ENCODE data around the gene PTPRN2.
"Not testable (repeated sequence)": the region's sequence is repeated elsewhere in the genome, so short reads cannot be mapped to it uniquely, and the experiment has no call there.

The PTPRN2 gene

DNA sequence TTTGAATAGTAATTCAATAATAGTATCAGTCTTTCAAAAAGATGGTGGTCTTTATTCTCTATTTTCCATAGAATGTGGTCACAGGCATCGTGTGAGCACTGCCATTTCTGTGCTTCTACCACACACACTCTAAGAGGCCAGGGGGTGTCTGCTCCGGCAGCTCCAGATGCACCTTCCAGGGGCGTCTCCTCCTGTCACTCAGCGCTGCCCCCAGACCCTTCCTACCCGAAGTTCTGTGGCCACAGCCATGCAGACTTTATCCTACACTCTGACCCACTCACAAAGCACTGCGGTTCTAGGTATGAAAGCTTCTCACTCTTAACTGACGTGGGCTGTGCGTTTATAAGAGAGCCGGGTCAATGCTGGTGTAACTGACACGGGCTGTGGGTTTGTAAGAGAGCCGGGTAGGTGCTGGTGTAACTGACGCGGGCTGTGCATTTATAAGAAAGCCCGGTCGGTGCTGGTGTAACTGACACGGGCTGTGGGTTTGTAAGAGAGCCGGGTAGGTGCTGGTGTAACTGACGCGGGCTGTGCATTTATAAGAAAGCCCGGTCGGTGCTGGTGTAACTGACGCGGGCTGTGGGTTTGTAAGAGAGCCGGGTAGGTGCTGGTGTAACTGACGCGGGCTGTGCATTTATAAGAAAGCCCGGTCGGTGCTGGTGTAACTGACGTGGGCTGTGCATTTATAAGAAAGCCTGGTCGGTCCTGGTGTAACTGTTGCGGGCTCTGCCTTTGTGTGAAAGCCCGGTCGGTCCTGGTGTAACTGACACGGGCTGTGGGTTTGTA, 886.0 kb downstream of the PTPRN2 start:
- Histone ChIP-seq H2BK15ac (ENCODE audit: low read length) (peak overlapping the region; percentile 0), H3K4ac (ENCODE audit: low read length) (peak overlapping the region; percentile 29), H3K4me1 (ENCODE audit: control insufficient read depth in 2 of 2, insufficient read depth in 1 of 2, low read depth in 1 of 2, low read length in 2 of 2) (peaks cover 14 to 18% of the 10 kb centered on the region in 2 donors), H3K18ac (ENCODE audit: low read length) (peak overlapping the region; percentile 52)
- not testable (repeated sequence) for DNase-seq (ENCODE audit: low spot score); H3K23ac ChIP-seq (ENCODE audit: low read depth, low read length, poor library complexity); H3K9me3 ChIP-seq (replicated peaks in 1 of 2; ENCODE audit: control insufficient read depth in 2 of 2, insufficient read depth in 1 of 2, low read depth in 1 of 2, low read length in 2 of 2); H3K27ac ChIP-seq (replicated peaks; ENCODE audit: low read length); H3K4me3 ChIP-seq (ENCODE audit: low read length in 2 of 2); H3K79me1 ChIP-seq (ENCODE audit: low read depth, low read length); H3K27me3 ChIP-seq (ENCODE audit: control insufficient read depth in 3 of 3, insufficient read depth in 3 of 3, low read depth in 1 of 3, low read length in 3 of 3); H2BK120ac ChIP-seq (ENCODE audit: low read depth, low read length); H2BK5ac ChIP-seq (ENCODE audit: low read length); H4K91ac ChIP-seq (ENCODE audit: low read depth, low read length, poor library complexity); H4K8ac ChIP-seq (ENCODE audit: low read depth, low read length); H3K36me3 ChIP-seq (replicated peaks in 1 of 2; ENCODE audit: control insufficient read depth in 2 of 2, insufficient read depth in 2 of 2, low read length in 2 of 2); H2AK5ac ChIP-seq (ENCODE audit: low read depth, low read length); H3K4me2 ChIP-seq (ENCODE audit: insufficient read depth, low read length, poor library complexity, severe bottlenecking); H3K9ac ChIP-seq (ENCODE audit: low read depth, low read length, poor library complexity); H2BK12ac ChIP-seq (ENCODE audit: low read length); H3K14ac ChIP-seq (ENCODE audit: low read length); H2AFZ ChIP-seq (ENCODE audit: low read length)
- WGBS, 2 donors (ENCODE audit: extremely low coverage in 2 of 2, insufficient read length in 2 of 2, insufficient replicate concordance in 1 of 2): no CpG with 5 or more reads among the region's 34 CpGs

DNA sequence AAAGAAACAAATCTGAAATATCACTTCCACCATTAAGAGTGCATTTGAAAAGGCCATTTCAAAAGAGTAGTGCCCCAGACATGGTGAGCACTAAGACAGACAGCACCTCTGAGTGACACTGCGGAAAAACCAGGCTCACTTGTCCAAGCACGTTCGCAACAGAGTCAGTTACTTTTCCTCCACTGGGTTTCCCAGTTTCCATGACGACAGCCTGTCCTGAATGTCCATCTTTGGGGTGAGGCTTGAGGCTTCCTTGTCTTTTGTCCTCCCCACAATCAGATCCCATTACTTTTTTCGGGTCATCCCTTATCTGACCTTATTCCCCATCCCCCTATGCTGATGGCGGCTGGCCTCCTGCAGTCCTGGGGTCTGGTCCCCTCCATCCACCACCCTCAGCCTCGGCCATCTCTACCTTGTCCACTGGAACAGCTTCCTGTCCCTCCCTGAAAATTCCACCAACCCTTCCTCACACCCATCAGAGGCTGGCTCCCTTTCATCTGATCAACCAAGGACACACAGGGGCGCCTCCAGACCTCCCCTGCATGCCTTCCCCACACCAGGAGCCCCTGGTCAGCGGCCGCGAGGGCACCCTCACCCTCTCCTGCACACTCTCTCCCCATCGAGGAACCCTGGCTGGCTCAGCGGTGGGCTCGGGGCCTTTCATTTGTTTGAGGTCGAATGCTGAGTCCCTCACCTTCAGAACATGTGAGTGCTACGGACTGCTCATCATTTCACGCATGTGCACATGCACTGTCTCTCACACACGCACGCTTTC, 887.2 kb downstream of the PTPRN2 start:
- Histone ChIP-seq H3K4me1 (ENCODE audit: control insufficient read depth in 2 of 2, insufficient read depth in 1 of 2, low read depth in 1 of 2, low read length in 2 of 2) (peaks cover 14 to 18% of the 10 kb centered on the region in 2 donors), H3K79me1 (ENCODE audit: low read depth, low read length) (no peaks in the 10 kb centered on the region), H2BK15ac (ENCODE audit: low read length) (peak overlapping the region; percentile 0), H3K14ac (ENCODE audit: low read length) (no peak overlapping the region), H2BK5ac (ENCODE audit: low read length) (no peak overlapping the region), H2AFZ (ENCODE audit: low read length) (peak overlapping the region; percentile 10), H3K9ac (ENCODE audit: low read depth, low read length, poor library complexity) (no peak overlapping the region), H3K18ac (ENCODE audit: low read length) (no peak overlapping the region), H4K8ac (ENCODE audit: low read depth, low read length) (no peak overlapping the region), H3K4me3 (ENCODE audit: low read length in 2 of 2) (no peak overlapping the region), H3K36me3 (replicated peaks in 1 of 2; ENCODE audit: control insufficient read depth in 2 of 2, insufficient read depth in 2 of 2, low read length in 2 of 2) (no peaks in the 10 kb centered on the region), H2BK120ac (ENCODE audit: low read depth, low read length) (no peak overlapping the region), H2BK12ac (ENCODE audit: low read length) (no peak overlapping the region), H2AK5ac (ENCODE audit: low read depth, low read length) (no peak overlapping the region), H3K27ac (replicated peaks; ENCODE audit: low read length) (no peak overlapping the region), H4K91ac (ENCODE audit: low read depth, low read length, poor library complexity) (no peak overlapping the region), H3K4me2 (ENCODE audit: insufficient read depth, low read length, poor library complexity, severe bottlenecking) (no peak overlapping the region), H3K27me3 (ENCODE audit: control insufficient read depth in 3 of 3, insufficient read depth in 3 of 3, low read depth in 1 of 3, low read length in 3 of 3) (no peaks in the 10 kb centered on the region), H3K9me3 (replicated peaks in 1 of 2; ENCODE audit: control insufficient read depth in 2 of 2, insufficient read depth in 1 of 2, low read depth in 1 of 2, low read length in 2 of 2) (peaks cover 0 to 4% of the 10 kb centered on the region in 2 donors), H3K23ac (ENCODE audit: low read depth, low read length, poor library complexity) (peak overlapping the region; percentile 50), H3K4ac (ENCODE audit: low read length) (no peak overlapping the region)
- DNase-seq (ENCODE audit: low spot score): peak; percentile 24
- no CpG with 5 or more reads among the region's 19 CpGs for WGBS, 2 donors (ENCODE audit: extremely low coverage in 2 of 2, insufficient read length in 2 of 2, insufficient replicate concordance in 1 of 2)

DNA sequence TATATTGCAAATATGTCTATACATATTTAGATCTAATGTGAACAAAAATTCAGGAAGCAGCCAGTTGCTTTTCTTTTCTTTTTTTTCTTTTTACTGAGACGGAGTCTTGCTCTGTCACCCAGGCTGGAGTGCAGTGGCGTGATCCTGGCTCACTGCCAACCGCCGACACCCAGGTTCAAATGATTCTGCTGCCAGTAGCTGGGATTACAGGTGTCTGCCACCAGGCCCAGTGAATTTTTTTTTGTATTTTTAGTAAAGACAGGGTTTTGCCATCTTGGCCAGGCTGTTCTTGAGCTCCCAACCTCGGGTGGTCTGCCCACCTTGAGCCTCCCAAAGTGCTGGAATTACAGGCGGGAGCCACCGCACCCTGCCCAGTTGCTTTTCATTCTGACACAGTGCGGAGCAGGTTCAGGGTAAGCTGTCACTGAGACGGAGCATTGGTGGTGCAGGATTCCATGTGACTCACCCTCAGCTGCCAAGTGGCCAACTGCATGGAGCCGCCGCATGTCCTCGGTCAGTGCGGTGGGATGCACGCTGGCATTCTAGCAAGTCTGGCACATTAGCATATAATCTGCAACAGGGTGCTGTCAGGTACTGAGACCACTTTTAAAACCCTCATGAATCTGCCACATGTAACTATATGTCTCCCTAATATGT, 888.1 kb downstream of the PTPRN2 start:
- H3K4ac ChIP-seq (ENCODE audit: low read length): no peak overlapping the region
- no peak overlapping the region for H3K9ac ChIP-seq (ENCODE audit: low read depth, low read length, poor library complexity)
- H4K8ac ChIP-seq (ENCODE audit: low read depth, low read length): no peak overlapping the region
- H3K9me3 ChIP-seq (replicated peaks in 1 of 2; ENCODE audit: control insufficient read depth in 2 of 2, insufficient read depth in 1 of 2, low read depth in 1 of 2, low read length in 2 of 2): peaks cover 0 to 5% of the 10 kb centered on the region in 2 donors
- H4K91ac ChIP-seq (ENCODE audit: low read depth, low read length, poor library complexity): no peak overlapping the region
- no CpG with 5 or more reads among the region's 14 CpGs for WGBS, 2 donors (ENCODE audit: extremely low coverage in 2 of 2, insufficient read length in 2 of 2, insufficient replicate concordance in 1 of 2)
- peaks cover 14 to 19% of the 10 kb centered on the region in 2 donors for H3K4me1 ChIP-seq (ENCODE audit: control insufficient read depth in 2 of 2, insufficient read depth in 1 of 2, low read depth in 1 of 2, low read length in 2 of 2)
- H2BK5ac ChIP-seq (ENCODE audit: low read length): no peak overlapping the region
- H2AFZ ChIP-seq (ENCODE audit: low read length): no peak overlapping the region
- no peak overlapping the region for H2AK5ac ChIP-seq (ENCODE audit: low read depth, low read length)
- DNase-seq (ENCODE audit: low spot score): no peak
- H3K27ac ChIP-seq (replicated peaks; ENCODE audit: low read length): no peak overlapping the region
- no peaks in the 10 kb centered on the region for H3K79me1 ChIP-seq (ENCODE audit: low read depth, low read length)
- no peak overlapping the region for H3K14ac ChIP-seq (ENCODE audit: low read length)
- H2BK12ac ChIP-seq (ENCODE audit: low read length): no peak overlapping the region
- no peak overlapping the region for H2BK120ac ChIP-seq (ENCODE audit: low read depth, low read length)
- no peaks in the 10 kb centered on the region for H3K36me3 ChIP-seq (replicated peaks in 1 of 2; ENCODE audit: control insufficient read depth in 2 of 2, insufficient read depth in 2 of 2, low read length in 2 of 2)
- no peak overlapping the region for H3K4me3 ChIP-seq (ENCODE audit: low read length in 2 of 2)
- no peak overlapping the region for H3K23ac ChIP-seq (ENCODE audit: low read depth, low read length, poor library complexity)
- no peak overlapping the region for H3K4me2 ChIP-seq (ENCODE audit: insufficient read depth, low read length, poor library complexity, severe bottlenecking)
- H2BK15ac ChIP-seq (ENCODE audit: low read length): no peak overlapping the region
- peak overlapping the region; percentile 4 for H3K18ac ChIP-seq (ENCODE audit: low read length)
- no peaks in the 10 kb centered on the region for H3K27me3 ChIP-seq (ENCODE audit: control insufficient read depth in 3 of 3, insufficient read depth in 3 of 3, low read depth in 1 of 3, low read length in 3 of 3)

- not testable (repeated sequence) for H3K36me3 ChIP-seq (replicated peaks in 1 of 2; ENCODE audit: control insufficient read depth in 2 of 2, insufficient read depth in 2 of 2, low read length in 2 of 2); H4K91ac ChIP-seq (ENCODE audit: low read depth, low read length, poor library complexity); H2BK12ac ChIP-seq (ENCODE audit: low read length); H2BK5ac ChIP-seq (ENCODE audit: low read length); H3K18ac ChIP-seq (ENCODE audit: low read length); H3K79me1 ChIP-seq (ENCODE audit: low read depth, low read length); H3K23ac ChIP-seq (ENCODE audit: low read depth, low read length, poor library complexity); H3K4me2 ChIP-seq (ENCODE audit: insufficient read depth, low read length, poor library complexity, severe bottlenecking); H3K14ac ChIP-seq (ENCODE audit: low read length); H3K27ac ChIP-seq (replicated peaks; ENCODE audit: low read length); H3K4me3 ChIP-seq (ENCODE audit: low read length in 2 of 2); H3K27me3 ChIP-seq (ENCODE audit: control insufficient read depth in 3 of 3, insufficient read depth in 3 of 3, low read depth in 1 of 3, low read length in 3 of 3); H3K4ac ChIP-seq (ENCODE audit: low read length); H3K9me3 ChIP-seq (replicated peaks in 1 of 2; ENCODE audit: control insufficient read depth in 2 of 2, insufficient read depth in 1 of 2, low read depth in 1 of 2, low read length in 2 of 2); H2AFZ ChIP-seq (ENCODE audit: low read length); H4K8ac ChIP-seq (ENCODE audit: low read depth, low read length); H3K9ac ChIP-seq (ENCODE audit: low read depth, low read length, poor library complexity); H2BK120ac ChIP-seq (ENCODE audit: low read depth, low read length); H2BK15ac ChIP-seq (ENCODE audit: low read length); H2AK5ac ChIP-seq (ENCODE audit: low read depth, low read length); DNase-seq (ENCODE audit: low spot score)
- WGBS, 2 donors (ENCODE audit: extremely low coverage in 2 of 2, insufficient read length in 2 of 2, insufficient replicate concordance in 1 of 2): no CpG with 5 or more reads among the region's 3 CpGs
- H3K4me1 ChIP-seq (ENCODE audit: control insufficient read depth in 2 of 2, insufficient read depth in 1 of 2, low read depth in 1 of 2, low read length in 2 of 2): peaks cover 22 to 24% of the 10 kb centered on the region in 2 donors
These were observed 890.3 kb downstream of the PTPRN2 start for GRCh38 chr7:157697287-157697686.
